GM12872 (cell line): ENCODE results near the gene SLC29A4.

Experiments used
- CTCF ChIP-seq: IDR thresholded peaks from 3 replicates; pipeline ENCODE4 v1.5.1; 2011; ENCODE audit warnings: low read depth, mild to moderate bottlenecking, low read length, moderate library complexity; ENCODE audit not compliant: insufficient read depth

Gene SLC29A4

GRCh38 chr7:5337047-5337446 is 54.3 kb downstream of the SLC29A4 start:
- TF ChIP-seq CTCF, result no peak

- TF ChIP-seq CTCF, result no peak
These were observed 57.2 kb downstream of the SLC29A4 start for GRCh38 chr7:5339955-5340354.

- TF ChIP-seq CTCF, result no peak
These were observed 59.9 kb downstream of the SLC29A4 start for GRCh38 chr7:5342631-5343030.

GRCh38 chr7:5343884-5344283 is 61.1 kb downstream of the SLC29A4 start:
- no peak for TF ChIP-seq CTCF

GRCh38 chr7:5344342-5344741 is 61.6 kb downstream of the SLC29A4 start:
- no peak for TF ChIP-seq CTCF

- no peak for TF ChIP-seq CTCF
These were observed 62.4 kb downstream of the SLC29A4 start for GRCh38 chr7:5345171-5345570.

- TF ChIP-seq CTCF, result no peak
These were observed 62.9 kb downstream of the SLC29A4 start for GRCh38 chr7:5345671-5346070.
